Ishikawa (cell line): ENCODE data around the gene FAM98B.

Experiments
- CEBPB ChIP-seq: IDR thresholded peaks from 2 replicates; pipeline ENCODE4 v1.6.1; 2012
- CREB1 ChIP-seq: IDR thresholded peaks from 2 replicates; pipeline ENCODE4 v1.6.1; 2012; ENCODE audit warnings: low read depth
- EGR1 ChIP-seq: IDR thresholded peaks from 2 replicates; pipeline ENCODE4 v1.6.1; 2012
- EP300 ChIP-seq: IDR thresholded peaks from 2 replicates; pipeline ENCODE4 v1.6.1; 2012; ENCODE audit warnings: borderline replicate concordance
- MAX ChIP-seq: IDR thresholded peaks from 2 replicates; pipeline ENCODE4 v1.6.1; 2012
- NFIC ChIP-seq: IDR thresholded peaks from 2 replicates; pipeline ENCODE4 v1.6.1; 2012
- RAD21 ChIP-seq: IDR thresholded peaks from 2 replicates; pipeline ENCODE4 v1.6.1; 2012; ENCODE audit warnings: low read depth
- REST ChIP-seq: IDR thresholded peaks from 2 replicates; pipeline ENCODE4 v1.6.1; 2012; ENCODE audit warnings: low read depth, mild to moderate bottlenecking
- TAF1 ChIP-seq: IDR thresholded peaks from 2 replicates; pipeline ENCODE4 v1.6.1; 2012; ENCODE audit warnings: low read depth, mild to moderate bottlenecking
- TCF12 ChIP-seq: IDR thresholded peaks from 2 replicates; pipeline ENCODE4 v1.6.1; 2012; ENCODE audit warnings: low read depth
- TEAD4 ChIP-seq: IDR thresholded peaks from 2 replicates; pipeline ENCODE4 v1.6.1; 2012
- YY1 ChIP-seq: IDR thresholded peaks from 2 replicates; pipeline ENCODE4 v1.6.1; 2012; ENCODE audit warnings: low read depth
- ZBTB7A ChIP-seq: IDR thresholded peaks from 2 replicates; pipeline ENCODE4 v1.6.1; 2012; ENCODE audit warnings: low read depth
- TF ChIP-seq, protein P1 (sequence below): IDR thresholded peaks from 2 replicates; pipeline ENCODE4 v1.6.1; 2012

GRCh38 chr15:38454696-38455090 lies 766 bp downstream of the FAM98B start:
- TF ChIP-seq TCF12 (no peak), EP300 (no peak), TAF1 (no peak), CREB1 (no peak), NFIC (no peak), MAX (no peak), YY1 (no peak), REST (no peak), CEBPB (no peak), RAD21 (no peak), EGR1 (no peak), TEAD4 (no peak), ZBTB7A (no peak)
- TF ChIP-seq, protein P1, sequence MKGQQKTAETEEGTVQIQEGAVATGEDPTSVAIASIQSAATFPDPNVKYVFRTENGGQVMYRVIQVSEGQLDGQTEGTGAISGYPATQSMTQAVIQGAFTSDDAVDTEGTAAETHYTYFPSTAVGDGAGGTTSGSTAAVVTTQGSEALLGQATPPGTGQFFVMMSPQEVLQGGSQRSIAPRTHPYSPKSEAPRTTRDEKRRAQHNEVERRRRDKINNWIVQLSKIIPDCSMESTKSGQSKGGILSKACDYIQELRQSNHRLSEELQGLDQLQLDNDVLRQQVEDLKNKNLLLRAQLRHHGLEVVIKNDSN: no peak
